PC-3 (cell line): ENCODE measurements around the gene DHRS7C.

Source experiments
- EZH2 ChIP-seq: fragments of 300-600 bp; sonication (generic); IDR thresholded peaks from one replicate; pipeline ENCODE4 v1.6.1; 2017; ENCODE audit warnings: antibody characterized with exemption, mild to moderate bottlenecking, low read length; ENCODE audit not compliant: unreplicated experiment
- TF ChIP-seq, protein P1 (sequence below): fragments of 300-600 bp; sonication (generic); conservative IDR thresholded peaks from 2 replicates; pipeline ENCODE4 v1.5.1; 2017; ENCODE audit warnings: antibody characterized with exemption, low read depth, mild to moderate bottlenecking, low read length

DNA sequence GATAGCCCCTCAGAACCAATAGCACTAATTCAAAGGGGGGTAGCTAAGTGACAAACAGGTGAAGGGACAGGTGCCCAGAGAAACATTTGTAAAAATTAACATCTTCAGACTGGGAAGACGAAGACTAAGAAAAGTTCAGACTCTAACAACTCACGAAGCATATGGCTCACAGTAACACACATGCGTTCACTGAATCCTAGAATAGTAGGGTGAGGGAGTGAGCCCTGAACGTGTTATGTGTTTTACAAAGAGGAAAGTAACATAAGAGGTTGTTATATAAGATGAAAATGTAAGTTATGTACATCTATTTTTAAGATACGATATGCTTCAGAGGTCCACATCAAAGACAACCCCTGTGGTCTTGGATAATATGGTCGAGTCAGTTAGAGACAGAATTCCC, 15.3 kb upstream of the DHRS7C start:
- TF ChIP-seq, protein P1, sequence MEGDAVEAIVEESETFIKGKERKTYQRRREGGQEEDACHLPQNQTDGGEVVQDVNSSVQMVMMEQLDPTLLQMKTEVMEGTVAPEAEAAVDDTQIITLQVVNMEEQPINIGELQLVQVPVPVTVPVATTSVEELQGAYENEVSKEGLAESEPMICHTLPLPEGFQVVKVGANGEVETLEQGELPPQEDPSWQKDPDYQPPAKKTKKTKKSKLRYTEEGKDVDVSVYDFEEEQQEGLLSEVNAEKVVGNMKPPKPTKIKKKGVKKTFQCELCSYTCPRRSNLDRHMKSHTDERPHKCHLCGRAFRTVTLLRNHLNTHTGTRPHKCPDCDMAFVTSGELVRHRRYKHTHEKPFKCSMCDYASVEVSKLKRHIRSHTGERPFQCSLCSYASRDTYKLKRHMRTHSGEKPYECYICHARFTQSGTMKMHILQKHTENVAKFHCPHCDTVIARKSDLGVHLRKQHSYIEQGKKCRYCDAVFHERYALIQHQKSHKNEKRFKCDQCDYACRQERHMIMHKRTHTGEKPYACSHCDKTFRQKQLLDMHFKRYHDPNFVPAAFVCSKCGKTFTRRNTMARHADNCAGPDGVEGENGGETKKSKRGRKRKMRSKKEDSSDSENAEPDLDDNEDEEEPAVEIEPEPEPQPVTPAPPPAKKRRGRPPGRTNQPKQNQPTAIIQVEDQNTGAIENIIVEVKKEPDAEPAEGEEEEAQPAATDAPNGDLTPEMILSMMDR: no peak
- no peak for TF ChIP-seq EZH2
